H1 (cell line): Measurements from ENCODE around the gene SLC31A2. TPM values are rescaled to one million over a fixed set of nuclear protein-coding genes. Genes with fewer than 3 reads are reported as not detected.

Experiments used
- CTCF ChIA-PET: fragments of 300-600 bp; sonication (Branson Sonifier 250); formaldehyde crosslinking; loops from one replicate; lab custom pipeline; 2021; ENCODE audit not compliant: partially characterized antibody; lab: Charles Lee
- POLR2A ChIA-PET: fragments of 300-600 bp; sonication (Branson Sonifier 250); formaldehyde crosslinking; loops from one replicate; lab custom pipeline; 2021; ENCODE audit warnings: inconsistent platforms; ENCODE audit not compliant: partially characterized antibody; lab: Charles Lee
- DNase-seq, 2 experiments: peaks; one replicate each; pipeline versions ENCODE4 v3.0.0 to v3.0.0-alpha.2; 2010 to 2022; ENCODE audit warnings: low spot score in 2 of 2, low read depth in 1 of 2, mixed read lengths in 1 of 2
- FAIRE-seq: peaks from 2 replicates; lab custom pipeline; 2011; peaks lifted over from hg19 to GRCh38; lab: Jason Lieb, UNC
- H2AFZ ChIP-seq: 2 replicates; pipeline ENCODE4 v1.8.1; 2012; ENCODE audit warnings: low read length, inconsistent platforms
- H2AK5ac ChIP-seq: 2 replicates; pipeline ENCODE4 v1.6.1; 2013; ENCODE audit warnings: low read depth, low read length
- H2BK120ac ChIP-seq: replicated peaks from 2 replicates; pipeline ENCODE3; 2013; ENCODE audit warnings: low read depth, low read length, inconsistent platforms
- H2BK12ac ChIP-seq: 2 replicates; pipeline ENCODE4 v1.6.1; 2013; ENCODE audit warnings: low read depth, low read length
- H2BK15ac ChIP-seq: 2 replicates; pipeline ENCODE4 v1.6.1; 2013; ENCODE audit warnings: low read length
- H2BK20ac ChIP-seq: 2 replicates; pipeline ENCODE4 v1.6.1; 2013; ENCODE audit warnings: low read length
- H2BK5ac ChIP-seq: 2 replicates; pipeline ENCODE4 v1.6.1; 2013; ENCODE audit warnings: low read depth, low read length
- H3K14ac ChIP-seq: 2 replicates; pipeline ENCODE4 v1.6.1; 2013; ENCODE audit warnings: inconsistent platforms; ENCODE audit not compliant: insufficient read length
- H3K18ac ChIP-seq: 2 replicates; pipeline ENCODE4 v1.6.1; 2013; ENCODE audit warnings: low read length; ENCODE audit errors: extremely low read depth
- H3K23ac ChIP-seq: 2 replicates; pipeline ENCODE4 v1.6.1; 2013; ENCODE audit warnings: inconsistent platforms; ENCODE audit not compliant: insufficient read length
- H3K23me2 ChIP-seq: 2 replicates; pipeline ENCODE4 v1.6.1; 2013; ENCODE audit warnings: low read depth, low read length
- H3K27ac ChIP-seq: 2 replicates; pipeline ENCODE4 v1.6.1; 2011; ENCODE audit warnings: low read depth, low read length, inconsistent platforms
- H3K27me3 ChIP-seq, 4 experiments: replicated peaks in 1 of 4; 1 replicate in 1 of 4; 2 replicates in 3 of 4; pipeline versions ENCODE4 v1.6.1 to v1.8.1; 2011 to 2013; ENCODE audit warnings: low read length in 3 of 4, mild to moderate bottlenecking in 3 of 4, inconsistent platforms in 2 of 4, mixed read lengths in 2 of 4, moderate library complexity in 1 of 4; ENCODE audit not compliant: control insufficient read depth in 3 of 4, insufficient read depth in 3 of 4; ENCODE audit errors: extremely low read depth in 1 of 4
- H3K36me3 ChIP-seq, 4 experiments: 2 replicates each; pipeline versions ENCODE4 v1.6.1 to v1.8.1; 2011 to 2013; ENCODE audit warnings: mild to moderate bottlenecking in 4 of 4, low read length in 3 of 4, moderate library complexity in 2 of 4, control low read depth in 1 of 4, inconsistent platforms in 1 of 4; ENCODE audit not compliant: insufficient read depth in 4 of 4, control insufficient read depth in 2 of 4
- H3K4ac ChIP-seq: replicated peaks from 2 replicates; pipeline ENCODE3; 2013; ENCODE audit warnings: low read length, low read depth, mixed read lengths, inconsistent platforms; ENCODE audit not compliant: insufficient read length
- H3K4me1 ChIP-seq, 4 experiments: replicated peaks in 1 of 4; 1 replicate in 1 of 4; 2 replicates in 3 of 4; pipeline versions ENCODE4 v1.6.1 to v1.8.1; 2011 to 2013; ENCODE audit warnings: low read length in 3 of 4, inconsistent platforms in 2 of 4, mixed read lengths in 1 of 4; ENCODE audit not compliant: insufficient read depth in 4 of 4, control insufficient read depth in 3 of 4
- H3K4me2 ChIP-seq, 2 experiments: 2 replicates each; pipeline versions ENCODE4 v1.6.1 to v1.8.1; 2011 to 2013; ENCODE audit warnings: low read depth in 2 of 2, low read length in 2 of 2, control low read depth in 1 of 2, inconsistent platforms in 1 of 2, mild to moderate bottlenecking in 1 of 2; ENCODE audit not compliant: insufficient read depth in 1 of 2
- H3K4me3 ChIP-seq, 4 experiments: fragments of 200-600, 300-600 bp in 1 of 4; sonication (generic), shearing (Covaris generic), sonication (Bioruptor Twin) in 1 of 4; 2 replicates each; pipeline versions ENCODE4 v1.5.1 to v1.8.1; 2011 to 2016; ENCODE audit warnings: low read length in 4 of 4, low read depth in 3 of 4, control low read depth in 2 of 4, inconsistent platforms in 2 of 4, mild to moderate bottlenecking in 2 of 4, mixed read lengths in 1 of 4, moderate library complexity in 1 of 4; ENCODE audit not compliant: insufficient read depth in 2 of 4; ENCODE audit errors: extremely low read depth in 1 of 4
- H3K56ac ChIP-seq: replicated peaks from 2 replicates; pipeline ENCODE3; 2013; ENCODE audit warnings: low read depth, mild to moderate bottlenecking, mixed read lengths, low read length, inconsistent platforms; ENCODE audit not compliant: insufficient read length
- H3K79me1 ChIP-seq: 2 replicates; pipeline ENCODE4 v1.6.1; 2013; ENCODE audit warnings: low read depth, low read length, control low read depth
- H3K79me2 ChIP-seq, 2 experiments: 2 replicates each; pipeline versions ENCODE4 v1.6.1 to v1.8.1; 2012 to 2013; ENCODE audit warnings: low read length in 2 of 2, mild to moderate bottlenecking in 2 of 2, inconsistent platforms in 1 of 2; ENCODE audit not compliant: insufficient read depth in 2 of 2, control insufficient read depth in 1 of 2
- H3K9ac ChIP-seq, 4 experiments: replicated peaks in 1 of 4; 1 replicate in 1 of 4; 2 replicates in 3 of 4; pipeline versions ENCODE4 v1.6.1 to v1.8.1; 2011 to 2013; ENCODE audit warnings: low read depth in 3 of 4, low read length in 3 of 4, control low read depth in 2 of 4, mild to moderate bottlenecking in 2 of 4, moderate library complexity in 2 of 4, inconsistent platforms in 1 of 4; ENCODE audit errors: extremely low read depth in 1 of 4
- H3K9me3 ChIP-seq, 2 experiments: 2 replicates each; pipeline versions ENCODE4 v1.6.1 to v1.8.1; 2012 to 2013; ENCODE audit warnings: mild to moderate bottlenecking in 2 of 2, moderate library complexity in 2 of 2, control low read depth in 1 of 2, inconsistent platforms in 1 of 2, low read depth in 1 of 2, low read length in 1 of 2, mixed read lengths in 1 of 2; ENCODE audit not compliant: insufficient read depth in 2 of 2
- H4K20me1 ChIP-seq, 2 experiments: replicated peaks in 1 of 2; 2 replicates each; pipeline versions ENCODE3 to v1.8.1; 2011 to 2013; ENCODE audit warnings: inconsistent platforms in 2 of 2, low read length in 2 of 2, mild to moderate bottlenecking in 1 of 2; ENCODE audit not compliant: insufficient read depth in 2 of 2, control insufficient read depth in 1 of 2
- H4K5ac ChIP-seq: 2 replicates; pipeline ENCODE4 v1.6.1; 2013; ENCODE audit warnings: low read length, low read depth, mixed read lengths, inconsistent platforms; ENCODE audit not compliant: insufficient read length
- H4K8ac ChIP-seq: 2 replicates; pipeline ENCODE4 v1.8.0; 2013; ENCODE audit warnings: mild to moderate bottlenecking, moderate library complexity, low read length, inconsistent platforms; ENCODE audit not compliant: insufficient read depth; ENCODE audit errors: extremely low read depth
- H4K91ac ChIP-seq: replicated peaks from 2 replicates; pipeline ENCODE3; 2013; ENCODE audit warnings: low read length, mixed read lengths, inconsistent platforms; ENCODE audit not compliant: insufficient read length
- CREB1 ChIP-seq: IDR thresholded peaks from 2 replicates; pipeline ENCODE4 v1.6.1; 2012; ENCODE audit warnings: inconsistent platforms
- GTF2F1 ChIP-seq: IDR thresholded peaks from 2 replicates; pipeline ENCODE4 v1.6.1; 2012; ENCODE audit warnings: low read depth, low read length, improper control_type of control experiment, borderline replicate concordance
- HDAC6 ChIP-seq: IDR thresholded peaks from one replicate; pipeline ENCODE4 v1.7.1; 2012; ENCODE audit warnings: low read depth, mild to moderate bottlenecking, inconsistent platforms, low read length, moderate library complexity
- KDM1A ChIP-seq: fragments of 200-600, 300-600 bp; sonication (generic); IDR thresholded peaks from 2 replicates; pipeline ENCODE4 v1.7.1; 2016; ENCODE audit warnings: mild to moderate bottlenecking, low read length, borderline replicate concordance
- KDM5A ChIP-seq: fragments of 200-600 bp; IDR thresholded peaks from 2 replicates; pipeline ENCODE4 v1.7.1; 2012; ENCODE audit warnings: mild to moderate bottlenecking, low read length, inconsistent platforms, mixed read lengths
- POLR2AphosphoS5 ChIP-seq: IDR thresholded peaks from 2 replicates; pipeline ENCODE4 v1.6.1; 2011; ENCODE audit warnings: low read depth, low read length
- RBBP5 ChIP-seq: IDR thresholded peaks from 2 replicates; pipeline ENCODE4 v1.7.1; 2012; ENCODE audit warnings: low read depth, mild to moderate bottlenecking, inconsistent platforms, low read length, moderate library complexity, borderline replicate concordance
- RFX5 ChIP-seq: IDR thresholded peaks from 2 replicates; pipeline ENCODE4 v1.6.1; 2011; ENCODE audit warnings: low read depth, low read length, improper control_type of control experiment, borderline replicate concordance
- SP2 ChIP-seq: IDR thresholded peaks from 2 replicates; pipeline ENCODE4 v1.6.1; 2012; ENCODE audit warnings: mild to moderate bottlenecking, low read length, inconsistent platforms
- SP4 ChIP-seq: IDR thresholded peaks from 2 replicates; pipeline ENCODE4 v1.6.1; 2012; ENCODE audit warnings: low read length, inconsistent platforms
- SUZ12 ChIP-seq: fragments of 200-600 bp; sonication (generic); IDR thresholded peaks from 2 replicates; pipeline ENCODE4 v1.6.1; 2012; ENCODE audit warnings: mild to moderate bottlenecking, inconsistent platforms, low read length, moderate library complexity, mixed read lengths
- TEAD4 ChIP-seq: IDR thresholded peaks from 2 replicates; pipeline ENCODE4 v1.6.1; 2012; ENCODE audit warnings: low read depth, low read length, inconsistent platforms, mixed read lengths
- WGBS, 2 experiments: shearing (Covaris generic) in 1 of 2; methylation state at CpG; one replicate each; pipeline versions ENCODE4 v1.1.6 to v1.1.7; 2013 to 2015; ENCODE audit warnings: low lambda C conversion rate in 2 of 2, mixed read lengths in 2 of 2, inconsistent platforms in 1 of 2, low coverage in 1 of 2, missing lambda C conversion rate in 1 of 2; ENCODE audit not compliant: insufficient replicate concordance in 2 of 2, insufficient coverage in 1 of 2, insufficient read length in 1 of 2; ENCODE audit errors: extremely low coverage in 1 of 2, missing lambda C conversion rate in 1 of 2; 5-methylcytosine and 5-hydroxymethylcytosine counted together
- polyA plus RNA-seq, 7 experiments: library from polyadenylated mRNA; depleted of rRNA in 3 of 7; stranded (reverse) in 5 of 7; unstranded in 2 of 7; fragments of >200 nt in 5 of 7; fragments of 200-250 nt in 2 of 7; gene quantifications; 1 replicate in 5 of 7; 2 replicates in 1 of 7; 4 replicates in 1 of 7; pipeline versions ENCODE4 v1.2.1 to v1.2.3, GENCODE V29; 2011 to 2013; ENCODE audit warnings: missing spikeins in 2 of 7, mixed read lengths in 2 of 7
- total RNA-seq: library from RNA; stranded (reverse); fragmentation: NEBNext Ultra II Directional; extraction: Animal tissue kit (Norgen Biotek cat#: 25700); gene quantifications from 2 replicates; pipeline ENCODE4 v1.2.1, GENCODE V29; 2021
- TF ChIP-seq, protein P1 (sequence below): IDR thresholded peaks from 2 replicates; pipeline ENCODE4 v1.6.1; 2012; ENCODE audit warnings: inconsistent platforms

The SLC31A2 gene
- total and polyA plus RNA-seq, 2 of the 8 experiments (the other 6 are each of a cell fraction or from before 2014, with no cell fraction given): 2.0 to 2.9 TPM

DNA sequence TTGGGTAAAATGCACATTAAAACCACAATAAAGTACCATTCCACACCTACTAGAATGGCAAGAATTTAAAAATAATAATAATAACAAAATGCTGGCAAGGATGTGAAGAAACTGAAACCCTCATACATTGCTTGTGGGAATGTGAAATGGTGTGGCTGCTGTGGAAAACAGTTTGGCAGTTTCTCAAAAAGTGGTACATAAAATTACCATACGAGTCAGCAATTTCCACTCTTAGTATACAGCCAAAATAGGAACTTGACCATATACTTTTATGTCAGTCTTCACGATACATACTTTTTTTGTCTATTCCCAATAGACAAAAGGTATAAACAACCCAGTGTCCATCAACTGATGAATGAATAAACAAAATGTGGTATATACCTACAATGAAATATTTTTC lies 54.6 kb downstream of the SLC31A2 start:
- Histone ChIP-seq H3K23me2 (no peaks in the 10 kb centered on the region), H2BK20ac (no peak overlapping the region)
- TF ChIP-seq CREB1 (no peak), GTF2F1 (no peak), SUZ12 (no peak), TEAD4 (no peak), KDM5A (no peak), SP2 (no peak), SP4 (no peak), POLR2AphosphoS5 (no peak), KDM1A (no peak), RBBP5 (no peak), HDAC6 (no peak), RFX5 (no peak)
- TF ChIP-seq, protein P1, sequence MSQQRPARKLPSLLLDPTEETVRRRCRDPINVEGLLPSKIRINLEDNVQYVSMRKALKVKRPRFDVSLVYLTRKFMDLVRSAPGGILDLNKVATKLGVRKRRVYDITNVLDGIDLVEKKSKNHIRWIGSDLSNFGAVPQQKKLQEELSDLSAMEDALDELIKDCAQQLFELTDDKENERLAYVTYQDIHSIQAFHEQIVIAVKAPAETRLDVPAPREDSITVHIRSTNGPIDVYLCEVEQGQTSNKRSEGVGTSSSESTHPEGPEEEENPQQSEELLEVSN: no peak

More for the DNA sequence above, 54.6 kb downstream of the SLC31A2 start:
- Histone ChIP-seq H3K9ac (no peak overlapping the region), H3K4me2 (no peak overlapping the region), H3K4me3 (no peak overlapping the region), H2AK5ac (no peak overlapping the region), H4K20me1 (no peaks in the 10 kb centered on the region), H2BK5ac (no peak overlapping the region), H3K27ac (no peak overlapping the region), H3K79me1 (no peaks in the 10 kb centered on the region), H4K91ac (no peak overlapping the region), H2BK12ac (no peak overlapping the region), H3K4ac (no peak overlapping the region), H3K56ac (no peak overlapping the region), H3K14ac (no peak overlapping the region), H3K18ac (no peak overlapping the region), H3K79me2 (no peaks in the 10 kb centered on the region), H2BK15ac (no peak overlapping the region), H3K4me1 (no peaks in the 10 kb centered on the region), H2AFZ (no peak overlapping the region), H3K9me3 (no peaks in the 10 kb centered on the region), H2BK120ac (no peak overlapping the region), H3K23ac (no peak overlapping the region), H4K5ac (no peak overlapping the region), H4K8ac (no peak overlapping the region), H3K36me3 (peaks cover 0 to 6% (median 1%) of the 10 kb centered on the region in 4 experiments; a peak in 2 of 8 replicates), H3K27me3 (no peaks in the 10 kb centered on the region)
- DNase-seq (no peak), FAIRE-seq (no peak)
- 85% methylated on average over 2 of the region's 2 CpGs; no CpG with 5 or more reads in 1 of the 2 experiments for WGBS, 2 experiments
- ChIA-PET CTCF (interaction anchor here (0.6 kb wide), 1 partner anchor 49 kb away, joined by 3 read pairs; no protein-coding TSS in a partner anchor), POLR2A (no interaction called here)
